ENCODE data around the gene CHRNG.

CHRNG gene

GRCh38 chr2:232539298-232540231, at the start of gene CHRNG:
TSS of gene CHRNG (plus strand) at chr2:232539692. CDS start at chr2:232539748, 56 bp downstream.
- no peak for DNase-seq (ENCODE audit: low read depth)

GRCh38 chr2:232490221-232491138, 49.0 kb upstream of the CHRNG start:
- DNase-seq (ENCODE audit: low read depth), result no peak

- DNase-seq (ENCODE audit: low read depth), result no peak
Observed at GRCh38 chr2:232491139-232491780, 48.2 kb upstream of the CHRNG start.

GRCh38 chr2:232492236-232492848, 47.1 kb upstream of the CHRNG start:
- no peak for DNase-seq (ENCODE audit: low read depth)

GRCh38 chr2:232492963-232493700, 46.4 kb upstream of the CHRNG start:
- DNase-seq (ENCODE audit: low read depth), result no peak

- no peak for DNase-seq (ENCODE audit: low read depth)
Observed at GRCh38 chr2:232493701-232494474, 45.6 kb upstream of the CHRNG start.

GRCh38 chr2:232494542-232494941, 45.0 kb upstream of the CHRNG start:
- DNase-seq (ENCODE audit: low read depth), result no peak

- DNase-seq (ENCODE audit: low read depth), result no peak
Observed at GRCh38 chr2:232495292-232495691, 44.2 kb upstream of the CHRNG start.

- no peak for DNase-seq (ENCODE audit: low read depth)
Observed at GRCh38 chr2:232496501-232497270, 42.8 kb upstream of the CHRNG start.

GRCh38 chr2:232497348-232497747, 42.1 kb upstream of the CHRNG start:
- no peak for DNase-seq (ENCODE audit: low read depth)

- DNase-seq (ENCODE audit: low read depth), result no peak
Observed at GRCh38 chr2:232498452-232498851, 41.0 kb upstream of the CHRNG start.

GRCh38 chr2:232501331-232501771, 38.1 kb upstream of the CHRNG start:
- DNase-seq (ENCODE audit: low read depth), result no peak

GRCh38 chr2:232501794-232502390, 37.6 kb upstream of the CHRNG start:
- DNase-seq (ENCODE audit: low read depth), result no peak

- no peak for DNase-seq (ENCODE audit: low read depth)
Observed at GRCh38 chr2:232502511-232502910, 37.0 kb upstream of the CHRNG start.

GRCh38 chr2:232502911-232503808, 36.3 kb upstream of the CHRNG start:
- no peak for DNase-seq (ENCODE audit: low read depth)

GRCh38 chr2:232503809-232504323, 35.6 kb upstream of the CHRNG start:
- DNase-seq (ENCODE audit: low read depth), result no peak

- DNase-seq (ENCODE audit: low read depth), result no peak
Observed at GRCh38 chr2:232504438-232504837, 35.1 kb upstream of the CHRNG start.

GRCh38 chr2:232505856-232506255, 33.6 kb upstream of the CHRNG start:
- DNase-seq (ENCODE audit: low read depth), result no peak
